GM12878 (cell line): ENCODE data around the gene BET1. TPM values are rescaled to one million over a fixed set of nuclear protein-coding genes. Genes with fewer than 3 reads are reported as not detected.

ENCODE experiments used
- ATAC-seq: fragments of 200-7000 bp; cut with Tn5 transposase; 3 replicates; pipeline ENCODE4 v1.9.1; 2020; ENCODE audit warnings: mild to moderate bottlenecking, moderate library complexity
- BruUV-seq: library from RNA; stranded (reverse); fragments of 400-500 nt; replicated peaks from 2 replicates; lab custom pipeline; 2021; lab: Mats Ljungman, UMichigan
- CTCF ChIA-PET: fragments of 300-600 bp; sonication (Branson Sonifier 250); formaldehyde crosslinking; extraction: SDS; loops from one replicate; lab custom pipeline; 2021; ENCODE audit warnings: inconsistent platforms; lab: Yijun Ruan, JAX
- POLR2A ChIA-PET: fragments of 350-600 bp; formaldehyde crosslinking; extraction: SDS; loops from one replicate; lab custom pipeline; 2021; ENCODE audit warnings: inconsistent platforms; lab: Charles Lee
- RAD21 ChIA-PET: fragments of 300-600 bp; sonication (Branson Sonifier 250); formaldehyde crosslinking; loops from one replicate; lab custom pipeline; 2023; ENCODE audit warnings: antibody characterized with exemption; ENCODE audit not compliant: unreplicated experiment; lab: Charles Lee
- SMC1A ChIA-PET: fragments of 300-600 bp; sonication (Branson Sonifier 250); formaldehyde crosslinking; loops from one replicate; lab custom pipeline; 2023; ENCODE audit not compliant: unreplicated experiment, uncharacterized antibody; lab: Charles Lee
- DNase-seq: peaks from one replicate; pipeline ENCODE4 v3.0.0-alpha.2; 2011; ENCODE audit warnings: low read depth, low spot score
- FAIRE-seq: peaks from 3 replicates; lab custom pipeline; 2011; peaks lifted over from hg19 to GRCh38; lab: Jason Lieb, UNC
- H2AFZ ChIP-seq: 2 replicates; pipeline ENCODE4 v1.6.0; 2011; ENCODE audit warnings: low read depth, low read length, control low read depth; ENCODE audit not compliant: control insufficient read depth
- H3K27ac ChIP-seq: 2 replicates; pipeline ENCODE4 v1.5.1; 2011; ENCODE audit warnings: control low read depth; ENCODE audit not compliant: control insufficient read depth, insufficient read depth
- H3K27me3 ChIP-seq, 2 experiments: replicated peaks in 1 of 2; 2 replicates each; pipeline versions ENCODE4 v1.6.0 to v1.6.1; 2011; ENCODE audit warnings: low read length in 1 of 2; ENCODE audit not compliant: control insufficient read depth in 2 of 2, insufficient read depth in 2 of 2
- H3K36me3 ChIP-seq, 2 experiments: 2 replicates each; pipeline ENCODE4 v1.5.1; 2011; ENCODE audit warnings: low read length in 1 of 2; ENCODE audit not compliant: control insufficient read depth in 2 of 2, insufficient read depth in 2 of 2
- H3K4me1 ChIP-seq: 2 replicates; pipeline ENCODE4 v1.6.1; 2011; ENCODE audit warnings: mild to moderate bottlenecking, low read length, moderate library complexity, mixed read lengths; ENCODE audit not compliant: control insufficient read depth, insufficient read depth
- H3K4me2 ChIP-seq: 2 replicates; pipeline ENCODE4 v1.6.0; 2011; ENCODE audit warnings: control low read depth; ENCODE audit not compliant: control insufficient read depth, insufficient read depth
- H3K4me3 ChIP-seq: fragments of 200-600 bp; sonication (generic); 2 replicates; pipeline ENCODE4 v1.5.1; 2016
- H3K79me2 ChIP-seq: 2 replicates; pipeline ENCODE4 v1.6.0; 2011; ENCODE audit warnings: low read length; ENCODE audit not compliant: control insufficient read depth, insufficient read depth
- H3K9ac ChIP-seq: 2 replicates; pipeline ENCODE4 v1.8.0; 2011; ENCODE audit warnings: low read length, control low read depth, mixed read lengths; ENCODE audit not compliant: control insufficient read depth, insufficient read depth
- H3K9me3 ChIP-seq: replicated peaks from 3 replicates; pipeline ENCODE4 v1.5.1; 2011; ENCODE audit warnings: mild to moderate bottlenecking, low read length; ENCODE audit not compliant: control insufficient read depth, insufficient read depth
- H4K20me1 ChIP-seq: 2 replicates; pipeline ENCODE4 v1.6.0; 2011; ENCODE audit not compliant: control insufficient read depth, insufficient read depth
- ATF2 ChIP-seq: IDR thresholded peaks from 2 replicates; pipeline ENCODE4 v1.6.1; 2012; ENCODE audit warnings: low read length, inconsistent platforms
- BHLHE40 ChIP-seq, 2 experiments: fragments of 450-650 bp in 1 of 2; IDR thresholded peaks; 2 replicates each; pipeline ENCODE4 v1.6.1; 2011 to 2017; ENCODE audit warnings: low read depth in 2 of 2, borderline replicate concordance in 1 of 2, improper control_type of control experiment in 1 of 2, low read length in 1 of 2, mild to moderate bottlenecking in 1 of 2
- ESRRA ChIP-seq: IDR thresholded peaks from 2 replicates; pipeline ENCODE4 v1.6.1; 2012; ENCODE audit warnings: mild to moderate bottlenecking, low read length, improper control_type of control experiment
- FOXM1 ChIP-seq: IDR thresholded peaks from 2 replicates; pipeline ENCODE4 v1.6.1; 2012; ENCODE audit warnings: low read depth, mild to moderate bottlenecking, inconsistent platforms, low read length, moderate library complexity
- HCFC1 ChIP-seq: fragments of 150-350 bp; IDR thresholded peaks from 2 replicates; pipeline ENCODE4 v1.6.1; 2014; ENCODE audit warnings: low read length
- RAD21 ChIP-seq: IDR thresholded peaks from 2 replicates; pipeline ENCODE4 v1.6.1; 2011; ENCODE audit warnings: mild to moderate bottlenecking, low read depth, low read length, moderate library complexity; ENCODE audit not compliant: insufficient read depth
- SIN3A ChIP-seq: IDR thresholded peaks from 2 replicates; pipeline ENCODE4 v1.6.1; 2012; ENCODE audit warnings: low read depth, low read length, improper control_type of control experiment
- SKIL ChIP-seq: fragments of 450-650 bp; IDR thresholded peaks from 2 replicates; pipeline ENCODE4 v1.6.1; 2017; ENCODE audit warnings: mild to moderate bottlenecking, low read depth, inconsistent platforms; ENCODE audit not compliant: poor library complexity, severe bottlenecking
- SP1 ChIP-seq: IDR thresholded peaks from one replicate; pipeline ENCODE4 v1.6.1; 2011; ENCODE audit warnings: low read depth, low read length
- STAT1 ChIP-seq: fragments of 450-650 bp; conservative IDR thresholded peaks from 2 replicates; pipeline ENCODE4 v1.6.1; 2014; ENCODE audit warnings: antibody characterized with exemption, mild to moderate bottlenecking
- YBX1 ChIP-seq: fragments of 450-650 bp; IDR thresholded peaks from 2 replicates; pipeline ENCODE4 v1.6.1; 2016; ENCODE audit warnings: antibody characterized with exemption
- ZBTB11 ChIP-seq: fragments of 450-650 bp; formaldehyde crosslinking; IDR thresholded peaks from 2 replicates; pipeline ENCODE4 v1.5.0; 2022; ENCODE audit warnings: mild to moderate bottlenecking, missing genetic modification characterization
- ZBTB33 ChIP-seq: fragments of 450-650 bp; IDR thresholded peaks from 2 replicates; pipeline ENCODE4 v1.6.1; 2017; ENCODE audit warnings: mild to moderate bottlenecking
- ZNF24 ChIP-seq: fragments of 450-650 bp; IDR thresholded peaks from 2 replicates; pipeline ENCODE4 v1.6.1; 2017; ENCODE audit warnings: antibody characterized with exemption, mild to moderate bottlenecking
- ZNF274 ChIP-seq: IDR thresholded peaks from one replicate; pipeline ENCODE4 v1.8.0; 2011; ENCODE audit not compliant: insufficient read length, insufficient read depth
- ZSCAN29 ChIP-seq: fragments of 450-650 bp; IDR thresholded peaks from 2 replicates; pipeline ENCODE4 v1.6.1; 2017; ENCODE audit warnings: mild to moderate bottlenecking, moderate library complexity
- WGBS: methylation state at CpG from one replicate; pipeline ENCODE4 v1.1.6; 2016; ENCODE audit warnings: low lambda C conversion rate; ENCODE audit not compliant: insufficient replicate concordance, insufficient coverage; ENCODE audit errors: missing lambda C conversion rate; 5-methylcytosine and 5-hydroxymethylcytosine counted together
- in situ Hi-C: fragments of 300-500 bp; cut with MboI; formaldehyde crosslinking; loops from 9 replicates; pipeline ENCODE4 v1.14.3; 2018; ENCODE audit warnings: mixed read lengths
- intact Hi-C: fragments of 100-400 bp; cut with micrococcal nuclease; formaldehyde crosslinking; loops from one replicate; pipeline ENCODE4 v1.14.2; 2022; ENCODE audit not compliant: unreplicated experiment
- polyA plus RNA-seq, 11 experiments: library from polyadenylated mRNA; depleted of rRNA in 4 of 11; unstranded in 6 of 11; stranded (reverse) in 5 of 11; fragments of >200 nt; fragmentation: Nextera tagmentation in 4 of 11; fragmentation: Illumina TruSeq in 1 of 11; extraction: Ambion mirVana in 4 of 11; extraction: Trizol in 1 of 11; gene quantifications; 1 replicate in 1 of 11; 2 replicates in 10 of 11; pipeline versions ENCODE4 v1.2.1 to v1.2.3, GENCODE V29; 2011 to 2016; ENCODE audit warnings: inconsistent platforms in 2 of 11, missing spikeins in 2 of 11, low read depth in 1 of 11
- total RNA-seq, 4 experiments: library from RNA; depleted of rRNA in 3 of 4; stranded (reverse); fragments of >200 nt in 3 of 4; fragmentation: Illumina TruSeq in 1 of 4; extraction: Trizol in 1 of 4; gene quantifications; 2 replicates each; pipeline versions ENCODE4 v1.2.1 to v1.2.3, GENCODE V29; 2013 to 2021

BET1 gene
- total and polyA plus RNA-seq, 10 of the 15 experiments (the other 5 are each of a cell fraction or from before 2014, with no cell fraction given): 12.5 to 99.5 (median 28.4) TPM

- DNase-seq (no peak), ATAC-seq (no peak), FAIRE-seq (no peak)
- POLR2A ChIA-PET: no interaction called here
- Histone ChIP-seq H3K27me3 (no peaks in the 10 kb centered on the region), H3K4me2 (no peak overlapping the region), H4K20me1 (no peaks in the 10 kb centered on the region), H3K9ac (no peak overlapping the region), H3K27ac (no peak overlapping the region), H3K4me1 (no peaks in the 10 kb centered on the region), H3K79me2 (no peaks in the 10 kb centered on the region), H3K36me3 (no peaks in the 10 kb centered on the region; a peak in 1 of 4 replicates), H3K4me3 (no peak overlapping the region), H3K9me3 (no peaks in the 10 kb centered on the region), H2AFZ (no peak overlapping the region)
- in situ Hi-C loops: no loop called here
- BruUV-seq: no TSS peak
- no peak for TF ChIP-seq FOXM1
- no peak for TF ChIP-seq SKIL
- TF ChIP-seq ZBTB33: no peak
- TF ChIP-seq SP1: no peak
- no peak for TF ChIP-seq ZBTB11
- no peak for TF ChIP-seq YBX1
- TF ChIP-seq ZNF274: no peak
- no peak for TF ChIP-seq HCFC1
- no peak for TF ChIP-seq STAT1
- no peak for TF ChIP-seq SIN3A
- no peak for TF ChIP-seq ESRRA
- TF ChIP-seq ZNF24: no peak
- no peak for TF ChIP-seq ATF2
- no peak for TF ChIP-seq BHLHE40 (IDR thresholded peaks at IDR 0.05; ENCODE audit: borderline replicate concordance in 1 of 2, low read depth in 2 of 2, low read length in 1 of 2)
- no peak for TF ChIP-seq RAD21
- no peak for TF ChIP-seq ZSCAN29
- RAD21 ChIA-PET: no interaction called here
- intact Hi-C loops: no loop called here
- WGBS: 98% methylated on average over 3 of the region's 3 CpGs
- SMC1A ChIA-PET: interaction anchor here (1.0 to 2.6 kb wide), 5 partner anchors 9 to 99 kb away, joined by 3 to 8 read pairs (median 3); no protein-coding TSS in a partner anchor
- CTCF ChIA-PET: no interaction called here
These were observed 16.9 kb downstream of the BET1 start for GRCh38 chr7:93987297-93987696.
